Measurements from ENCODE around the gene IL36G.
"Not testable (repeated sequence)": the region's sequence is repeated elsewhere in the genome, so short reads cannot be mapped to it uniquely, and the experiment has no call there.

IL36G gene

GRCh38 chr2:112977559-112978056 lies at the start of gene IL36G:
TSS of gene IL36G (plus strand) at chr2:112978006. CDS start at chr2:112978639, 633 bp downstream.
- FAIRE-seq: no peak

GRCh38 chr2:112933261-112933660 lies 44.5 kb upstream of the IL36G start:
- no peak for FAIRE-seq

- not testable (repeated sequence) for FAIRE-seq
Observed at GRCh38 chr2:112934117-112934516, 43.7 kb upstream of the IL36G start.

GRCh38 chr2:112936927-112937232 lies 40.9 kb upstream of the IL36G start:
- FAIRE-seq: no peak

GRCh38 chr2:112938904-112939303 lies 38.9 kb upstream of the IL36G start:
- no peak for FAIRE-seq

GRCh38 chr2:112939425-112939824 lies 38.4 kb upstream of the IL36G start:
- no peak for FAIRE-seq

GRCh38 chr2:112940859-112941625 lies 36.8 kb upstream of the IL36G start:
- FAIRE-seq: no peak

GRCh38 chr2:112941753-112942653 lies 35.8 kb upstream of the IL36G start:
- no peak for FAIRE-seq

GRCh38 chr2:112942654-112943002 lies 35.2 kb upstream of the IL36G start:
- FAIRE-seq: no peak

GRCh38 chr2:112944971-112945370 lies 32.8 kb upstream of the IL36G start:
- no peak for FAIRE-seq

GRCh38 chr2:112946086-112946485 lies 31.7 kb upstream of the IL36G start:
- no peak for FAIRE-seq

- no peak for FAIRE-seq
Observed at GRCh38 chr2:112947374-112947773, 30.4 kb upstream of the IL36G start.

GRCh38 chr2:112949456-112949855 lies 28.4 kb upstream of the IL36G start:
- FAIRE-seq: no peak

GRCh38 chr2:112954364-112954763 lies 23.4 kb upstream of the IL36G start:
- no peak for FAIRE-seq

GRCh38 chr2:112957511-112957910 lies 20.3 kb upstream of the IL36G start:
- no peak for FAIRE-seq

- no peak for FAIRE-seq
Observed at GRCh38 chr2:112958428-112959108, 19.2 kb upstream of the IL36G start.

- FAIRE-seq: no peak
Observed at GRCh38 chr2:112959109-112959812, 18.5 kb upstream of the IL36G start.

GRCh38 chr2:112960230-112960825 lies 17.5 kb upstream of the IL36G start:
- FAIRE-seq: no peak

GRCh38 chr2:112962308-112963175 lies 15.3 kb upstream of the IL36G start:
- no peak for FAIRE-seq

- FAIRE-seq: no peak
Observed at GRCh38 chr2:112967023-112967422, 10.8 kb upstream of the IL36G start.

- FAIRE-seq: no peak
Observed at GRCh38 chr2:112972423-112973086, 5.3 kb upstream of the IL36G start.
